ENCODE measurements around the gene CSH1. TPM values are rescaled to one million over a fixed set of nuclear protein-coding genes. Genes with fewer than 3 reads are reported as not detected.

The CSH1 gene
- total and polyA plus RNA-seq, 2 experiments from 2014 or later = not detected

GRCh38 chr17:63941751-63942150, 45.4 kb upstream of the CSH1 start:
- Histone ChIP-seq H3K27ac (no peak overlapping the region), H3K27me3 (no peaks in the 10 kb centered on the region), H3K4me1 (ENCODE audit: low read depth) (no peaks in the 10 kb centered on the region), H3K9me3 (ENCODE audit: low read depth) (no peaks in the 10 kb centered on the region), H3K4me3 (no peak overlapping the region), H3K36me3 (no peaks in the 10 kb centered on the region)
- TF ChIP-seq CTCF (IDR thresholded peaks at IDR 0.05; ENCODE audit: low read depth, low read length) = no peak
- DNase-seq (ENCODE audit: low read depth in 1 of 2, low spot score in 1 of 2) = no peak

- H3K4me1 ChIP-seq (ENCODE audit: low read depth) = no peaks in the 10 kb centered on the region
Measured at GRCh38 chr17:63941162-63941561, 44.8 kb upstream of the CSH1 start.

GRCh38 chr17:63940584-63940983, 44.2 kb upstream of the CSH1 start:
- no peaks in the 10 kb centered on the region for H3K27me3 ChIP-seq
- no peaks in the 10 kb centered on the region for H3K4me1 ChIP-seq (ENCODE audit: low read depth)
- no peaks in the 10 kb centered on the region for H3K9me3 ChIP-seq (ENCODE audit: low read depth)
- DNase-seq (ENCODE audit: low read depth in 1 of 2, low spot score in 1 of 2) = no peak
- no peak overlapping the region for H3K27ac ChIP-seq
- no peak overlapping the region for H3K4me3 ChIP-seq
- no peaks in the 10 kb centered on the region for H3K36me3 ChIP-seq
- no peak for TF ChIP-seq CTCF (IDR thresholded peaks at IDR 0.05; ENCODE audit: low read depth, low read length)

More at GRCh38 chr17:63941162-63941561, 44.8 kb upstream of the CSH1 start:
- Histone ChIP-seq H3K27ac (no peak overlapping the region), H3K36me3 (no peaks in the 10 kb centered on the region), H3K4me3 (no peak overlapping the region), H3K27me3 (no peaks in the 10 kb centered on the region), H3K9me3 (ENCODE audit: low read depth) (no peaks in the 10 kb centered on the region)
- no peak for DNase-seq (ENCODE audit: low read depth in 1 of 2, low spot score in 1 of 2)
- no peak for TF ChIP-seq CTCF (IDR thresholded peaks at IDR 0.05; ENCODE audit: low read depth, low read length)

GRCh38 chr17:63939884-63940283, 43.5 kb upstream of the CSH1 start:
- Histone ChIP-seq H3K9me3 (ENCODE audit: low read depth) (no peaks in the 10 kb centered on the region), H3K4me1 (ENCODE audit: low read depth) (no peaks in the 10 kb centered on the region), H3K27me3 (no peaks in the 10 kb centered on the region), H3K27ac (no peak overlapping the region), H3K4me3 (no peak overlapping the region), H3K36me3 (no peaks in the 10 kb centered on the region)
- TF ChIP-seq CTCF (IDR thresholded peaks at IDR 0.05; ENCODE audit: low read depth, low read length) = no peak
- DNase-seq (ENCODE audit: low read depth in 1 of 2, low spot score in 1 of 2) = no peak

- H3K27me3 ChIP-seq = no peaks in the 10 kb centered on the region
- no peaks in the 10 kb centered on the region for H3K4me1 ChIP-seq (ENCODE audit: low read depth)
- no peak overlapping the region for H3K4me3 ChIP-seq
- no peaks in the 10 kb centered on the region for H3K9me3 ChIP-seq (ENCODE audit: low read depth)
- no peaks in the 10 kb centered on the region for H3K36me3 ChIP-seq
- no peak overlapping the region for H3K27ac ChIP-seq
- TF ChIP-seq CTCF (IDR thresholded peaks at IDR 0.05; ENCODE audit: low read depth, low read length) = no peak
- DNase-seq (ENCODE audit: low read depth in 1 of 2, low spot score in 1 of 2) = no peak
Measured at GRCh38 chr17:63939401-63939800, 43.0 kb upstream of the CSH1 start.

- no peak for TF ChIP-seq CTCF (IDR thresholded peaks at IDR 0.05; ENCODE audit: low read depth, low read length)
- Histone ChIP-seq H3K9me3 (ENCODE audit: low read depth) (no peaks in the 10 kb centered on the region), H3K4me3 (no peak overlapping the region)
Measured at GRCh38 chr17:63937920-63938319, 41.5 kb upstream of the CSH1 start.

More at GRCh38 chr17:63937920-63938319, 41.5 kb upstream of the CSH1 start:
- H3K27me3 ChIP-seq = no peaks in the 10 kb centered on the region
- H3K4me1 ChIP-seq (ENCODE audit: low read depth) = no peaks in the 10 kb centered on the region
- H3K27ac ChIP-seq = no peak overlapping the region
- no peak for DNase-seq (ENCODE audit: low read depth in 1 of 2, low spot score in 1 of 2)
- no peaks in the 10 kb centered on the region for H3K36me3 ChIP-seq

All from cardiac muscle cell (in vitro differentiated cells and primary cell).